Subcutaneous adipose tissue (tissue), 4 donors: Measurements from ENCODE around the gene ATP23. TPM values are rescaled to one million over a fixed set of nuclear protein-coding genes. Genes with fewer than 3 reads are reported as not detected.

ENCODE experiments used
- total RNA-seq, 4 donors: library from RNA; depleted of rRNA; stranded (reverse); fragments of >200 nt; gene quantifications; one replicate each; pipeline ENCODE4 v1.1.0, GENCODE V29; 2016
- TF ChIP-seq, protein P1 (sequence below): fragments of 450-650 bp; IDR thresholded peaks from one replicate; pipeline ENCODE4 v1.5.1; 2016; ENCODE audit warnings: low read depth, mild to moderate bottlenecking, control low read depth, antibody characterized with exemption, moderate library complexity

Gene ATP23, protein sequence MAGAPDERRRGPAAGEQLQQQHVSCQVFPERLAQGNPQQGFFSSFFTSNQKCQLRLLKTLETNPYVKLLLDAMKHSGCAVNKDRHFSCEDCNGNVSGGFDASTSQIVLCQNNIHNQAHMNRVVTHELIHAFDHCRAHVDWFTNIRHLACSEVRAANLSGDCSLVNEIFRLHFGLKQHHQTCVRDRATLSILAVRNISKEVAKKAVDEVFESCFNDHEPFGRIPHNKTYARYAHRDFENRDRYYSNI
- total RNA-seq = 10 to 100 TPM; 12.9 to 44.6 (median 28.5) TPM

DNA sequence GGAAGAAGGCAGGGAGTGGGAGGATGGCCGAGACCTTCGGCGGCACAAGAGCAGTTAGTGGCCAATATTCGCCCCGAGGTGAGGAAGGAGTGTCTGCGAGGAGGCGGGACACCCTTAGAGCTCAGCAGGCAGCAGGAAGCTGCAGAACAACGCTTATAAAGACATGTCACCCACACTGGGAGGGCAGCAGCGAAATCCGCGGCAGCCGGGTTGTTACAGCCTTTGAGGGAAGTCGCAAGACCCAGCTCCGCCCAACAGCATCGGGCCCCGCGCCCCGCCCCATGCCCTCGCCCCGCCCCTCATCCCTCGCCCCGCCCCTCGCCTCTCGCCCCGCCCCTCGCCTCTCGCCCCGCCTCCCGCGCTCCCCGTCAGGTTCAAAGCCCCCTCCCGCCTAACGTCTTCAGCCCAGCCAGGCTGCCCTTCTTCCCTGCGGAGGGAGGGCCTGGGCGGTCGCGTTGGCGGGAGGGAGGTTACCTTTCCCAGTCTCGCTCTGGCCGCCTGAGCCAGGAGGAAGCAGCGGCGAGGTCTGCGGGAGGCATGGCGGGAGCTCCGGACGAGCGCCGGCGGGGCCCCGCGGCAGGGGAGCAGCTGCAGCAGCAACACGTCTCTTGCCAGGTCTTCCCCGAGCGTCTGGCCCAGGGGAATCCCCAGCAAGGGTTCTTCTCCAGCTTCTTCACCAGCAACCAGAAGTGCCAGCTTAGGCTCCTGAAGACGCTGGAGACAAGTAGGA lies at the start of gene ATP23:
ATP23 (plus strand) TSS at position 403 of the 730 bp plus-strand sequence; CDS start at position 538, 135 bp downstream.
- TF ChIP-seq, protein P1, sequence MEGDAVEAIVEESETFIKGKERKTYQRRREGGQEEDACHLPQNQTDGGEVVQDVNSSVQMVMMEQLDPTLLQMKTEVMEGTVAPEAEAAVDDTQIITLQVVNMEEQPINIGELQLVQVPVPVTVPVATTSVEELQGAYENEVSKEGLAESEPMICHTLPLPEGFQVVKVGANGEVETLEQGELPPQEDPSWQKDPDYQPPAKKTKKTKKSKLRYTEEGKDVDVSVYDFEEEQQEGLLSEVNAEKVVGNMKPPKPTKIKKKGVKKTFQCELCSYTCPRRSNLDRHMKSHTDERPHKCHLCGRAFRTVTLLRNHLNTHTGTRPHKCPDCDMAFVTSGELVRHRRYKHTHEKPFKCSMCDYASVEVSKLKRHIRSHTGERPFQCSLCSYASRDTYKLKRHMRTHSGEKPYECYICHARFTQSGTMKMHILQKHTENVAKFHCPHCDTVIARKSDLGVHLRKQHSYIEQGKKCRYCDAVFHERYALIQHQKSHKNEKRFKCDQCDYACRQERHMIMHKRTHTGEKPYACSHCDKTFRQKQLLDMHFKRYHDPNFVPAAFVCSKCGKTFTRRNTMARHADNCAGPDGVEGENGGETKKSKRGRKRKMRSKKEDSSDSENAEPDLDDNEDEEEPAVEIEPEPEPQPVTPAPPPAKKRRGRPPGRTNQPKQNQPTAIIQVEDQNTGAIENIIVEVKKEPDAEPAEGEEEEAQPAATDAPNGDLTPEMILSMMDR = no peak

DNA sequence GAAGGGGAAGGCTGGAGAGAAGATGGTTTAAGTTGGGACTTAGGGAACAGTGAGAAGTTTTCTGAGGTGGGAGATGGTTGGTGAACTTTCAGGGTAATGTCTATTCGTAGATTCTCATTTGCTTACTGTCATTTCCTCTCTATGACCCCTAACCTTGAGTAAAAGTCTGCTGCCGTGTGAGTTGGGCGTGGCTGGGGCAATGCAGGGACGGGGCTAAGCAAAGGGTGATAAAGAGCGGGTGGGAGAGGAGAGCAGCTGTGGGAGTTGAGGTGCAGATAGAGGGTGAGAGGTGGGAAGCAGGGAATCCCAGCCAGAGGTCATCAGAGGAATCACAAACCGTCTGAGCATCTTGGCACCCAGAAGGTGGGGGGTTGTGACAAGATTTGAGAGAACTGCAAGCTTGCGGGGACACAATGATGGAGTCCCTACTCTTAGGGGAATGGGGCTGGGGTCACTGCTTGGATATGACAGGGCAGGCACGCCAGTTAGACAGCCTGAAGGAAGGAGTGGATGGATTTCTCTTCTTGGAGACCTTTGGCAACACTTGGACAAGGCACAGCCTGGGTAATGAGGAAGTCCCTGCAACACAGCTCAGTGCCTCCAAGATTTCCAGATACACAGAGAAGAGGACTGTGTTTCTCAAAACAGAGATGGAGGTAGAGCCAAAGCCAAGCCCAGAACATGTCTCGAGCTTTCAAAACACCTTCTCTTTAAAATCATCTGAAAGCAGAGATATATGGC lies 49.0 kb upstream of the ATP23 start:
- TF ChIP-seq, protein P1 = no peak

DNA sequence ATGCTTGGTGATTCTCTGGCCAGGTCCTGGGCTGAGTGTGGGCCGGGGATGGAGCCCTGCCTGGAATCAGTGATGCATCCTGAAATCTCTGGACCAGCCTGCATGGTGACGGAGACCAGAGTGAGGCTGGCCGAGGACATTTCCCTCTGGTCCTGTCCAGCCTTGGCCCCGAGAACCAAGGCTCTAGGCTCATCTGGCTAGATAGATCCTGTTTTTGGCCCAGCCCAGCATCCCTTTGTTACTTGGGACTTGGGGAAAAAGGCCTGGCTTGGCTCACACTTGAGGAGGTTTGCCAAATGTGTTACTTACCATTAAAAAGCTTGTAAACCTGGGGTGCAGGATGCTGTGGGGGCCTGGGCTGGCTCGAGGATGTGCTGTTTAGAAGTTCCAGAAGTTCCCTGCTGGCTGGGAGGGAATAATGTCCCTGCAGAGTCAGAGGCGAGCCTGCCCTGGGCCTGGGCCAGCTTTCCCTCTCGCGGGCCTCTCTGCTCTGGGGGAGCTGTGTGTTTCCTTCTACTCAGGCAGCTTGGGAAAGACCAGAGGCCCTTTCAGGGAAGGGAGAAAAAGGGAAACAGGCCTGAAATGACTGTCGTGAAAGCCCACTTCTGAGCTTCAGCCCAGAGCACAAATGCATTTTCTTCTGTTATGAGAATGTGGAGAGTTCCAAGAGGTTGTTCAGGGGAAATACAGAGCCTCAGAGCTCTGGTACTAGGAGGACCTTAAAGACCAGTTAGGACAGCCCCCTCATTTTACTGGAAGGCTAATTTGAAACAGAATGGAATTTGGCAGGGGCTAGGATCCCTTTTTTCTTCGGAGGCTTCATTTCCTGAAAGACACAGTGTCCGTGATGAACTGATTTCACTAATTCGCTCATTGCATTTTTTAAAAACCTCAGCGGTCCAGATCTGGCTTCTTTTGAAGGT lies 47.7 kb upstream of the ATP23 start:
- TF ChIP-seq, protein P1 = no peak

DNA sequence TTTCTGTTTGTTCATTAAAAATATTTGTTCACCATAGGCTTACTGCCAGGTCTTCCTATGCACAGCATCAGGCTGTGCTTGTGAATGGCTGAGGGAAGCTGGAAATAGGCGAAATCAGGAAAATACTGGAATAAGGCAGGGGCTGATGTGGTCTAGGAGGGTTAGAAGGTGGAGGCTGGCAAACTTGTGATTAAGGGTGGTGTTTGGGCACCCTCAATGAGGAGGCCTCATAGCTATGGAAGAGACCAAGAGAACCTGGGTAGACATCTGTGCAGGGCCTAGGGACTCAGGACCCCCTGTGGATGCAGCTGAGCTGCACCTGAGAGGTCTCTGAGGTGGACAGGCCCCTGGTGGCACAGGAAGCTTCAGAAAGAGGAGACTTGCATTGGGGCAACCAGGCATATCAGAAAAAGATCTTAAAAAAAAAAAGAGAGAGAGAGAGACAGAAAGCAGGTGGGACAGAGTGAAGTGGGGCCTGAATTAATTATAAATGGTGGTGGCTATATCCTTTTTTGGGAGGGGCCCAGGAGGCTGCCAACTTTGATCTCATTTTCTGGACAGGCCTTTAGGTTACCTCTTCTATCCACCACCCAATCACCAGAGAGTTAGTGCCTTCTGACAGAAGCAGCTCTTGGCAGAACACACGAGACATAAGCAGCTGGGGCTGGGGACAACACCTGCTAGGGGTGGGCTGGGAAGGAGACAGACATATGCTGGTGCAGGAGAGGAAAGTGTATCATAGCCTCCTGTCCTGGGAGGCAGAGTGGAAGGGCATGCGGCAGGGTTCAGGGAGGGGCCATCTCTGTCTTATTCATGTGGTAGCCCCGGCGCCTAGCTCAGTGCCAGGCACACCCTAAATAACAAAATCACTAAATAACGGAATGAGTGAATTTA lies 46.7 kb upstream of the ATP23 start:
- TF ChIP-seq, protein P1 = no peak

DNA sequence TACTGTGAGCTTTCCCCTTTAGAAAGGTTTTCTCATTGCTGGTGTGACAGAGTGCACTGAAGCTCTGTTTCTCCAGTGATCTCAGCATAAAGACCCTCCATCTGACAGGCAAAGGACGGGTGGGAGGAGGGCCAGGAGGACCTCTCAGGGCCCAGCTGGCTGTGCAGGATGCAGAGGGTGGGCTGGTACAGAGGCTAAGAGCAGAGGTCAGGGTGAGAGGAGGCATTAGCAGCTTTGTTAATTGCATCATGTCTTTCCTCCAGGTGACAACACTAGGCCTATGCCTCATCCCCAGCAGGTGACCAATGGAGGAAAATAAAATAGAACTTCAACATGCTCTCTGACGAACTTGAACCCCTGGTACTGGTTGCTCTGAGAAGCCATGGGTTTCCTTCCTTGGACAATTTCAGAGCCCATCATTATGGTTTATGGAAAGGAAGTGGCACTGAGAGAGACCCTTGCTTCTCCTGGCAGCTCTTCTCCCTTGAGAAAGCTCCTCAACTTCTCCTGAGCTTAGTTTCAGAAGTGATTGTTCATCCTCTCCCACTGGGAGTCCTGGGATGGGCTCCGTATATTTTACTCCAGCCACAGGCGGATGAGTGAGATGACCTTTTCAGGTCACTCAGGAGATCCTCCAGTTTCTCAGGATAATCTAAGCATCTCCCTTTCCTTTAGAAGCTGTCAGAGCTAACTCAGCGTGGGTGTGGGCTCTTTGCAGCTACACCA lies 45.8 kb upstream of the ATP23 start:
- TF ChIP-seq, protein P1 = no peak

DNA sequence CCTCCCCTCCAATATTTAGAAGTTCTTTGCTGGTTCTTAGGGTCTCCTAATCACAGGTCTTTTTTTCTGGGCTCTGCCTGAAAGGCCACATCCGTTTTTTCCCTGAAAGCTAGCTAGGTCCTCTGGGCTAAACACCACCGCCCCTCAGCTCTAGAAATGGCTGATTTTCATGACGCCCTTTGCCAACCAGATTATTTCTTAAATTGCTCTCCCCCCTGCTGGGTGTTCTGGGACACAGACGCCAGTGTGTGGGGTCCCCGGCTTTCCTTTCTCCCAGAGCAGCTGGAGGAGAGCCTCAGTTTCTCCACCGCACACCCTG lies 45.3 kb upstream of the ATP23 start:
- TF ChIP-seq, protein P1 = no peak
